ENCODE results near the gene TSPAN11.

TSPAN11 gene

GRCh38 chr12:30982413-30982812, 55.9 kb downstream of the TSPAN11 start:
- no peak for FAIRE-seq

DNA sequence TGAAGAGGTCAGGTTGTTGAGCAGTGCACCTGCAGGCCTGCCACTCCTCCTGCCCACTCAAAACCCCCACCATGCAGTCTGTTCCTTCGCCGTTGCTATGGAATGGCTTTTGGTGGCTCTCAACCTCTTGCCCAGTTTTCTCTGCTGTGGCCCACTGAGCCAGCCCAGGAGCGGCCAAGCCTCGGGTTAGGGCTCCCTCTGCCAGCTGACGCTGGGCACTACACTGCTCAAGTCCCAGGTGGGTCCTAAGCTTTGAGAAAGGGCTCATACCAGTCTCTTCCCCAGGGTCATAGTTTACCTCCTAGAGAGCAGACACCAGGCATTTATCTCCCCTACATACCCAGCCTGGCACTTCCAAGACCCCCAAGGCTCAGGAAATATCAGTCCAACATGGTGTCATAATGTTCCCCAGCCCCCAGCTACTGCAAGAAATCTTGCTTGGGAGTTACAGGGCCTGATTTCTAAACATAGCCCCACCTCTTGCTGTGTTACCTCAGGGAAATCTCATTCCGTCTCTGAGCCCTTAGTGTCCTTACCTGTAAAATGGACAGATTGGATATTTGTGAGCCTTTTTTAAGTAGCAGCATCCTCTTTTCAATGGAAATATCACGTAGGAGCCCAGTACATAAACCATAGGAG, 59.4 kb downstream of the TSPAN11 start:
- FAIRE-seq = no peak

GRCh38 chr12:30988086-30988485, 61.5 kb downstream of the TSPAN11 start:
- no peak for FAIRE-seq

GRCh38 chr12:30988646-30989286, 62.2 kb downstream of the TSPAN11 start:
- FAIRE-seq = no peak

DNA sequence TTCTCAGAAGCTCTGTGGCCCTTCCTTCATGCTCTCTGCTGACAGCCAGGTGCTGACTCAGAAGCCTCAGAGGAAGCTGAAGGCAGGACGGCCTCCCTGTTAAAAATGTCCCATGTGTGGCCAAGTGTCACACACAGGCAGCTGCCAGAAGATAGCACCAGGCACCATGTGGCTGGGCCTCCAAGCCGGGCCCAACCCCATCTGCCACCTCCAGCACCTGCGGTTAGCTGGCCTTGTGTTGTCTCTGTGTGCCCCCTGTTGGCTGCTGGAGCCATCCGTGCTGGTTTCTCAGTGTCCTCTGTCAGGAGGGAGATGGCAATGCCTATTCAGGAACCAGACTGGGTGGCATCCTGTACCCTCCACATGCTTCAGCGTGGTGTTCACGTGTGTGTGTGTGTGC, 63.2 kb downstream of the TSPAN11 start:
- no peak for FAIRE-seq

- FAIRE-seq = no peak
These were observed 63.8 kb downstream of the TSPAN11 start for GRCh38 chr12:30990316-30990715.

DNA sequence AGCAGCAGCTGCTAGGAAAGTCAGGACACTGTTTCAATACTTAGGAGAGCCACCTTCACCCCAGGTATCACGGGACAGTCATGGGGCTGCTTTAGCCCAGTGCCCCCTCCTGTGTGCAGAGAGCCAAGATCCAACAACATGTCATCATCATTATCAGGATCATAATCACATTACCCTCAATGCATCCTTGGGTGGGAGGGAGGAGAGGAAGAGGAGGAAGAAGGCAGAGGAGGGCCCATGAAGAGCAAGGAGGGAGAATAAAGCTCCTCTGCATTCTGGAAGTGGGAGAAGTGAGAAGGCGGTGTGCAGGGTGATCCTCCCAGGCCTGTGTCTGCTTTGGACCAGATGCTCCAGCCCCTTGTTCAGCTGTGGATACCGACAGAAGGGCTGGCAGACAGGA, 64.2 kb downstream of the TSPAN11 start:
- FAIRE-seq = no peak

GRCh38 chr12:30991466-30991865, 64.9 kb downstream of the TSPAN11 start:
- FAIRE-seq = no peak

DNA sequence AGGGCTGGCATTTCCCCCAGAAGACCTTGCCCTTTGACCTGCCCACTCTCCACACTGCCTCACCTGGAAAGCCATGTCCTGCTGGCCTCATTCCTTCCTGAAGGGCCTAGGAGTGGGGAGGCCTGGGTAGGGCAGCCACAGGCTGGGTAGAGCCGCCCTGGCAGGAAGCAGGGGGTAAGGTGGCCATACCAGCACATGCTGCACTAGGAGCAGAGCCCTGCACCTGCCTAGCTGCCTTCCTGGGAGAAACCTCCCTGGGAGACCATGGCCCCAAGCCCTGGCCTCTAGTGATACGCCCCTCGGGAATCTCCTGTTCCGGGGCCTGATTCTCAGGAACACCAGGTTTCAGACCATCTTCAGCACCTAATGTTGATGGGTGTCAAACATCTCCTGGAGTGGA, 65.8 kb downstream of the TSPAN11 start:
- no peak for FAIRE-seq

- FAIRE-seq = no peak
These were observed 67.2 kb downstream of the TSPAN11 start for GRCh38 chr12:30993766-30994165.

- FAIRE-seq = no peak
These were observed 67.7 kb downstream of the TSPAN11 start for GRCh38 chr12:30994274-30994673.

- no peak for FAIRE-seq
These were observed 69.7 kb downstream of the TSPAN11 start for GRCh38 chr12:30996255-30996654.

GRCh38 chr12:30996752-30997151, 70.2 kb downstream of the TSPAN11 start:
- FAIRE-seq = no peak

- no peak for FAIRE-seq
These were observed 71.3 kb downstream of the TSPAN11 start for GRCh38 chr12:30997685-30998440.

DNA sequence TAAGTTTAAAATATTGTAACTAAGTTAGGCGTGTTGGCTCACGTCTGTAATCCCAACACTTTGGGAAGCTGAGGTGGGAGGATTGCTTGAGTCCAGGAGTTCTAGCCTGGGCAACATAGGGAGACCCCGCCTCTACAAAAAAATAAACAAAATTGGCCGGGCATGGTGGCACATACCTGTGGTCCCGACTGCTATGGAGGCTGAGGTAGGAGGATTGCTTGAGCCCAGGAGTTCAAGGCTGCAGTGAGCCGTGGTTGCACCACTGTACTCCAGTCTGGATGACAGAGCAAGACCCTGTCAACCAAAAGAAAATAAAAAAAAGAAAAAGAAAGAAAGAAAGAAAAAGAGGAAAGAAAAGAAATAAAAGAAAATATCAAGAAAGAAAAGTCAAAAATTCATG, 72.5 kb downstream of the TSPAN11 start:
- no peak for FAIRE-seq

GRCh38 chr12:30999723-31000122, 73.2 kb downstream of the TSPAN11 start:
- FAIRE-seq = no peak

- FAIRE-seq = no peak
These were observed 74.2 kb downstream of the TSPAN11 start for GRCh38 chr12:31000751-31001150.

GRCh38 chr12:31001581-31002360, 75.2 kb downstream of the TSPAN11 start:
- FAIRE-seq = no peak

- no peak for FAIRE-seq
These were observed 75.8 kb downstream of the TSPAN11 start for GRCh38 chr12:31002361-31002725.

DNA sequence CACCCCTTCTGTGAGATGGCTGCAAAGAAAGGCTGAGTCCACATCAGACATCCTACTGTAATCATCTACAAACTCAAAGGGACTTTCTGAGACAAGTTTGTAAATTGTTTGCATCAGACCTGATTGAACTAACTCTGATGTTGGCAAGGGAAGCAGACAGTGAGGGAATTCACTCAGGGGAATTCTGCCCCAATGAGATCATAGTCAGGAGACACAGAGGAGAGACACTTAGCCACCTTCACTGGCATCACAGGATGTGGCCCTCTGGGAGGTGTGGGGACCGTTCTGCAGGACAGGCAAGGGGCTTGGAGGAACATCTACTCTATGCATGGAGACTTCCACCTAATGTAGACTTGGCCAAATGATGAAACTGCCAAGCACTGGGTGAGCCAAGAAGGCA, 76.5 kb downstream of the TSPAN11 start:
- no peak for FAIRE-seq

GRCh38 chr12:31003861-31004640, 77.5 kb downstream of the TSPAN11 start:
- no peak for FAIRE-seq

GRCh38 chr12:31004666-31005065, 78.1 kb downstream of the TSPAN11 start:
- no peak for FAIRE-seq
